Right forelimb (tissue), 1 donor: ENCODE data around the gene MCM8.

Source experiments
- DNase-seq: peaks from one replicate; pipeline ENCODE4 v3.0.0-alpha.2; 2018

Gene MCM8

GRCh38 chr20:5949943-5950270, 545 bp upstream of the MCM8 start:
- DNase-seq, result no peak

- no peak for DNase-seq
Observed at GRCh38 chr20:5967469-5967868, 17.0 kb downstream of the MCM8 start.

- no peak for DNase-seq
Observed at GRCh38 chr20:5968462-5968861, 18.0 kb downstream of the MCM8 start.

- no peak for DNase-seq
Observed at GRCh38 chr20:5969348-5969935, 19.0 kb downstream of the MCM8 start.

GRCh38 chr20:5969940-5970339, 19.5 kb downstream of the MCM8 start:
- no peak for DNase-seq

GRCh38 chr20:5970381-5970780, 19.9 kb downstream of the MCM8 start:
- DNase-seq, result no peak

GRCh38 chr20:5971203-5971602, 20.8 kb downstream of the MCM8 start:
- DNase-seq, result no peak

GRCh38 chr20:5973172-5973571, 22.7 kb downstream of the MCM8 start:
- no peak for DNase-seq

- no peak for DNase-seq
Observed at GRCh38 chr20:5973971-5974370, 23.5 kb downstream of the MCM8 start.

- no peak for DNase-seq
Observed at GRCh38 chr20:5974531-5974930, 24.1 kb downstream of the MCM8 start.

- no peak for DNase-seq
Observed at GRCh38 chr20:5975778-5976177, 25.3 kb downstream of the MCM8 start.

- no peak for DNase-seq
Observed at GRCh38 chr20:5977223-5977622, 26.8 kb downstream of the MCM8 start.

- DNase-seq, result no peak
Observed at GRCh38 chr20:5977975-5978374, 27.5 kb downstream of the MCM8 start.

- no peak for DNase-seq
Observed at GRCh38 chr20:5979801-5980200, 29.3 kb downstream of the MCM8 start.

- DNase-seq, result no peak
Observed at GRCh38 chr20:5980720-5981538, 30.5 kb downstream of the MCM8 start.

- no peak for DNase-seq
Observed at GRCh38 chr20:5987383-5987782, 36.9 kb downstream of the MCM8 start.

- no peak for DNase-seq
Observed at GRCh38 chr20:5989539-5989938, 39.1 kb downstream of the MCM8 start.

GRCh38 chr20:5990946-5991345, 40.5 kb downstream of the MCM8 start:
- DNase-seq, result no peak

- no peak for DNase-seq
Observed at GRCh38 chr20:5991623-5992441, 41.4 kb downstream of the MCM8 start.

- DNase-seq, result no peak
Observed at GRCh38 chr20:5996765-5997164, 46.3 kb downstream of the MCM8 start.

- DNase-seq, result no peak
Observed at GRCh38 chr20:5999783-6000182, 49.3 kb downstream of the MCM8 start.

GRCh38 chr20:6000871-6001270, 50.4 kb downstream of the MCM8 start:
- DNase-seq, result no peak

- no peak for DNase-seq
Observed at GRCh38 chr20:6006603-6006949, 56.1 kb downstream of the MCM8 start.

- no peak for DNase-seq
Observed at GRCh38 chr20:6007094-6007528, 56.7 kb downstream of the MCM8 start.
